Measurements from ENCODE around the gene CTDSP1.

CTDSP1 gene

GRCh38 chr2:218386505-218387368 is 12.9 kb upstream of the CTDSP1 start:
- no peak for DNase-seq (ENCODE audit: low spot score)
- Histone ChIP-seq H3K27me3 (ENCODE audit: insufficient read depth, poor library complexity, severe bottlenecking) (no peaks in the 10 kb centered on the region), H3K4me1 (ENCODE audit: insufficient read depth, poor library complexity, severe bottlenecking) (peaks cover 14% of the 10 kb centered on the region), H3K36me3 (ENCODE audit: low read depth) (no peaks in the 10 kb centered on the region), H3K4me3 (ENCODE audit: severe bottlenecking) (no peak overlapping the region), H3K9me3 (ENCODE audit: severe bottlenecking) (no peaks in the 10 kb centered on the region), H3K27ac (ENCODE audit: poor library complexity, severe bottlenecking) (no peak overlapping the region)
- TF ChIP-seq CTCF (IDR thresholded peaks at IDR 0.05; ENCODE audit: poor library complexity, severe bottlenecking), result no peak
- ATAC-seq (ENCODE audit: low read depth), result no peak

GRCh38 chr2:218387369-218388194 is 12.1 kb upstream of the CTDSP1 start:
- H3K36me3 ChIP-seq (ENCODE audit: low read depth), result no peaks in the 10 kb centered on the region
- ATAC-seq (ENCODE audit: low read depth) (peak; percentile 57), DNase-seq (ENCODE audit: low spot score) (no peak)
- no peaks in the 10 kb centered on the region for H3K9me3 ChIP-seq (ENCODE audit: severe bottlenecking)
- TF ChIP-seq CTCF (IDR thresholded peaks at IDR 0.05; ENCODE audit: poor library complexity, severe bottlenecking), result no peak
- no peak overlapping the region for H3K4me3 ChIP-seq (ENCODE audit: severe bottlenecking)
- no peaks in the 10 kb centered on the region for H3K27me3 ChIP-seq (ENCODE audit: insufficient read depth, poor library complexity, severe bottlenecking)
- no peak overlapping the region for H3K27ac ChIP-seq (ENCODE audit: poor library complexity, severe bottlenecking)
- peaks cover 14% of the 10 kb centered on the region for H3K4me1 ChIP-seq (ENCODE audit: insufficient read depth, poor library complexity, severe bottlenecking)

GRCh38 chr2:218389333-218390150 is 10.1 kb upstream of the CTDSP1 start:
- DNase-seq (ENCODE audit: low spot score) (no peak), ATAC-seq (ENCODE audit: low read depth) (no peak)
- Histone ChIP-seq H3K27me3 (ENCODE audit: insufficient read depth, poor library complexity, severe bottlenecking) (no peaks in the 10 kb centered on the region), H3K4me3 (ENCODE audit: severe bottlenecking) (no peak overlapping the region), H3K9me3 (ENCODE audit: severe bottlenecking) (no peaks in the 10 kb centered on the region), H3K27ac (ENCODE audit: poor library complexity, severe bottlenecking) (no peak overlapping the region), H3K4me1 (ENCODE audit: insufficient read depth, poor library complexity, severe bottlenecking) (peaks cover 3% of the 10 kb centered on the region), H3K36me3 (ENCODE audit: low read depth) (no peaks in the 10 kb centered on the region)
- TF ChIP-seq CTCF (IDR thresholded peaks at IDR 0.05; ENCODE audit: poor library complexity, severe bottlenecking), result no peak

GRCh38 chr2:218391202-218391601 is 8.5 kb upstream of the CTDSP1 start:
- H3K4me3 ChIP-seq (ENCODE audit: severe bottlenecking), result no peak overlapping the region
- H3K9me3 ChIP-seq (ENCODE audit: severe bottlenecking), result no peaks in the 10 kb centered on the region
- H3K4me1 ChIP-seq (ENCODE audit: insufficient read depth, poor library complexity, severe bottlenecking), result peaks cover 3% of the 10 kb centered on the region
- no peak for DNase-seq (ENCODE audit: low spot score)
- ATAC-seq (ENCODE audit: low read depth), result no peak
- H3K27ac ChIP-seq (ENCODE audit: poor library complexity, severe bottlenecking), result no peak overlapping the region
- no peaks in the 10 kb centered on the region for H3K36me3 ChIP-seq (ENCODE audit: low read depth)
- TF ChIP-seq CTCF (IDR thresholded peaks at IDR 0.05; ENCODE audit: poor library complexity, severe bottlenecking), result no peak
- H3K27me3 ChIP-seq (ENCODE audit: insufficient read depth, poor library complexity, severe bottlenecking), result no peaks in the 10 kb centered on the region

Data from RWPE2 (cell line).